Hypothalamus (tissue), 51 donors: Measurements from ENCODE around the gene NLRP6.

Source experiments
- DNase-seq, 51 donors: peaks; one replicate each; lab custom pipeline; 2025; lab: John Stamatoyannopoulos, UW

NLRP6 gene

DNA sequence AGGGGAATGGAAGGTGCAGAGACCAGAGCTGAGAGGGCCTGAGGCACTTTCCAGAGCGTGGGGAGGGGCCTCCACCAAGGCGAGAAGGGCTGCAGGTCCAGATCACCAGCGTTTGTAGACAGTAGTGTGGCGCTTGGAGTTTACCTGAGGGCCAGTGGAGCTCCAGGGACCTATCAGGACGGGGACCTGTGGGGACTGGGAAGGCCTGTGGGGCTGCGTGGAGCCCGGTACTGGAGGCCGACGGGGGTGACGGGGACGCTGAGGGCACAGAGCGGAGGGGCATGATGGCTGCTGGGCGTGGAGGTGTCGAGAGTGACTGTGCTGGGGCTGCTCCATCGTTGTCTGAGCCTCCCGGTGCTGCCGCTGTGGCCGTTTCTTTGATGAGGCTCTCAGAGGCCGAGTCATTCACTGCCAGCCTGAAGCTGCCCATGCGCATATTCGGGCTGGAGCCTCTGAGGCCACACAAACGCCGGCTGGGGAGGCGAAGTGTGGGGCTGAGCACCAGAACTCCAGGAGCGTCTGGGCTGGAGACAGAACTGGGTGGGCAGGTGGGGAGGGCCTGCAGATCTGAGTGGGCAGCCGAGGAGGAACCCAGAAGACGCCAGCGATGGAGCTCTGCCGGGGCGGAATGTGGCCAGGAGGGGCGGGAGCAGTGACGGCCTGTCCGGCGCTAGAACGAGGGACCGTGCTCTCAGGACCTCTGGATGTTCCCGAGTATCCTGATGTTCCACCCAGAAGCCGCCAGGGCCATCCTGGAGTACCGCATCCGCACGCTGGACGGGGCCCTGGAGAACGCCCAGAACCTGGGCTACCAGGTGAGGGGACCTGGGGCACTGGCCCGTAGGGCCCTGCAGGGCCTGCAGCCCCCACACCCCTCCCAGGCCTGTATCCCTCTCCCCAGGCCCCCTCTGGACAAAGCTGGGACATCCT is 13.3 kb downstream of the NLRP6 start:
- DNase-seq, result no peak

DNA sequence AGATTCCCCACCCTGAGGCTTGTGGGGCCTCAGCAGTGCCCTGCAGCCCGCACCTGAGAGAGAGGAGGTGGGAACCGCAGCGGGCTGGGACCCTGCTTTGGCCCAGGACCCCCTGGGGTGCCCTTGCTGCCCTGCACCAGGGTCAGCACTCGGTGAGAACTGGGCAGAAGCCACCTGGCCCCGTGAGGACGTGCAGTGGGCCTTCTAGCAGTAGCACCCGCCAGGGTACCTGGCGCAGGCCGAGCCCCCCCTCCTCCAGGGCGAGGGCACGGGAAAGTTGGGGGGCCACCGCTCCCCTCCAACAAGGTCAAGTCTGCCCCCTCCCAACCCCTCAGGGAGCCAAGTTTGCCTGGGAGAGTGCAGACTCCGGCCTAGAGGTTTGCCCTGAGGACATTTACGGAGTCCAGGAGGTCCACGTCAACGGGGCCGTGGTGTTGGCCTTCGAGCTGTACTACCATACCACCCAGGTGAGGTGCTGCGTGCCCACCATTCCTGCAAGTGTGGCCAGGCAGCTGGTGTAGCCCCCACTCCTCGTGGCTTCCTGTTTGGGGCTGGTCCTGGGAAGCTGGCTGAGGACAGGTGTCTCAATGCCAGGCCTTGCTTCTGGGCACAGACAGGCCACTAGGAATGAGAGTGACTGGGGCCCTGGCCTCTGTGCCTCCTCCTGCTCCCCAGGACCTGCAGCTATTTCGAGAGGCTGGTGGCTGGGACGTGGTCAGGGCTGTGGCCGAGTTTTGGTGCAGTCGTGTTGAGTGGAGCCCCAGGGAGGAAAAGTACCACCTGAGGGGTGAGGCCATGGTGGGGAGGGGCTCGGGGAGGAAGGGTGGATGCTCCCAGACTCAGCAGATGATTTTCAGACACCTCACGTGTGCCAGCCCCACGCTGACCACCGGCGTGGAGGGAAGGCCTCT is 14.3 kb downstream of the NLRP6 start:
- no peak for DNase-seq

DNA sequence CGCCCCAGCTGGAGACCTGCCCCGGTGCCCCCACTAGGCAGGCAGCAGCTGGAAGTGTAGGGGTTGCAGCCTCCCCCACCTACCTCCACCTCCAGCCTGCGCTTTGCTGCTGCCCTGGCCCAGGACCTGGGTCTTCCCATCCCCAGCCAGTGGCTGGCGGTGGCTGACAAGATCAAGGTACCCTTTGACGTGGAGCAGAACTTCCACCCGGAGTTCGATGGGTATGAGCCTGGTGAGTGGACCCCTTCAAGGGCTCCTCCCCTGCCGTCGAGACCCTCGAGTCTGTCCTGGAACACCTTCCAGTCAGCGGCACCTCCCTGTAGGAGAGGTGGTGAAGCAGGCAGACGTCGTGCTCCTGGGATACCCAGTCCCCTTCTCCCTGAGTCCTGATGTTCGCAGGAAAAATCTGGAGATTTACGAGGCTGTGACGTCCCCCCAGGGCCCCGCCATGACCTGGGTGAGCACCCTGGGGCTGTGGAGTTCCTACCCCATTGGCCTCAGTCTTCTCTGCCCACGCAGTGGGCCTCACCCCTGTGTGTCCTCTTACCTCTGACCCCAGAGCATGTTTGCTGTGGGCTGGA is 15.2 kb downstream of the NLRP6 start:
- DNase-seq, result no peak

DNA sequence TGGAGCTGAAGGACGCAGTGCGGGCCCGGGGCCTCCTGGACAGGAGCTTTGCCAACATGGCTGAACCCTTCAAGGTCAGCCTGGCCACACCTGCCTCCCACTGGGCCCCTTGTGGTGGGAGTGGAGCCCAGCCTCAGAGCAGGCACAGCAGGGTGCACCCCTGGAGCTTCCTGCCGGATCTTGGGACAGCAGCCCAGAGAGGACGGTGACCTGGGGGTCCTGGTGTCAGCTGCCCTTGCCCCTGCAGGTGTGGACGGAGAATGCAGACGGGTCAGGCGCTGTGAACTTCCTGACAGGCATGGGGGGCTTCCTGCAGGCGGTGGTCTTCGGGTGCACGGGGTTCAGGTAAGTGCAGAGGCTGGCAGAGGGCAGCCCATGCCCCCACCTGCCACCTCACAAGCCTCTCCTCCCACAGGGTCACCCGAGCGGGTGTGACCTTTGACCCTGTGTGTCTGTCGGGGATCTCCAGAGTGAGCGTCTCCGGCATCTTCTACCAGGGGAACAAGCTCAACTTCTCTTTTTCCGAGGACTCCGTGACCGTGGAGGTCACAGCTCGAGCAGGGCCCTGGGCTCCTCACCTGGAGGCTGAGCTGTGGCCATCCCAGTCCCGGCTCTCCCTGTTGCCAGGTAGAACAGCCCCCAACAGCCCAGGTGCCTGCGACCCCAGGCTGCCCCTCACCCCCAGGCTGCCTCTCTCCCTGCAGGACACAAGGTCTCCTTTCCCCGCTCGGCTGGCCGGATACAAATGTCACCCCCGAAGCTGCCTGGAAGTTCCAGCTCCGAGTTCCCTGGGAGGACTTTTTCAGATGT is 15.8 kb downstream of the NLRP6 start:
- no peak for DNase-seq

DNA sequence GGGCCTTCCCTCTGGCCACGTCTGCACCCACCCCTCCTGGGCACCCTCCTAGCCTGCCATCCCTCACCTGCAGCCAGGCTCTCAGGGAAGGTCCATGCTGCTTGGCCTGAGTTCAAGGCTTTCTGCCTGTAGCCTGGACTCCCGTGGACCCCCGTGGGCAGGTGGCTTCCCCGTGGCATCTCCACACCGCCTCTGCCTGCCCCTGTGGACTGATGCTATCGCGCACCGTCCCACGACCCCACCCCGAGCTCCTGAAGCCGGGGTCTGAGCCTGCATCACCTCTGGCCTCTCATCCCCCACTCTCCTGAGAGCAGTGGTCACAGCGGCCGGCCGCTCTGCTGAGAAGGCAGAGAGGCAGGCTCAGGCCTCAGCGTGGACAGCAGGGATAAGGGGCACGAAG is 16.6 kb downstream of the NLRP6 start:
- DNase-seq, result no peak

DNA sequence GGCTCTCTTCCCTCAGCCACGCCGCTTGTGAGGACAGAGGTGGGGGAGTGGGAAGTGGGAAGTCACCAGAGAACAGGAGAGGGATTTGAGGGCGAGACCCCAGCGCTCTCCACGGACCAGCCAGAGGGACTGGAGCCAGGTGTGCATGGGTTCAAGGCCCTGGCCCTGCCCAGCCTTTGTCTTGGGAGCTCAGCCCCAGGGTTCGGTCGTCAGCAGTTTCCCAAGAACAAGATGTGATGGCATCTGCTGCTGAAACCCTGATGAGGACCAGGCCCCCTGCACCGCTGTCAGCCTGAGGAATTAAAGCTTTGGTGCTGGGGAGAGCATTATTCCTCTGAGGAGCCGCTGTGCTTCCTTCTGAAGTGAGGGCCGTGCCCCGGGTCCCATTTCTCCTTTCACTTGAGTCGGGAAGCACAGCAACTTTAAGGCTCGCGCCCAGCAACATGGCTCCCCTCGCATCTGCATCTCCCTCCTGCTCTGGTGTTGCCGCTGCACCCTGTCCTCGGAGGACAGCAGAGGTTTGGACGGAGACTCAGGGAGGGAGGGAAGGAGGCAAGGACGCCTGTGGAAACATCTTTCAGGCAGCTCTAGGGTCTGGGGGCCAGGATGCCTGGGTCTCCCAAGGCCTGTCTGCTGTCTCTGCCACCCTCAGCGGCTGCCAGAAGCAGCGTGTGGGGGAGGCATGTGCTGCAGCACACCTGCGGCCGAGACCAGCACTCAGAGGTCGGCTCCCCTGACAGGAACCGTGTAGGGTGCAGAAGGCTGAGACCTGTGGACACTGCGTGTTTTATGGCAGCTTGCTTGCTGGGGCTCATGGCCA is 17.4 kb downstream of the NLRP6 start:
- DNase-seq, result no peak

DNA sequence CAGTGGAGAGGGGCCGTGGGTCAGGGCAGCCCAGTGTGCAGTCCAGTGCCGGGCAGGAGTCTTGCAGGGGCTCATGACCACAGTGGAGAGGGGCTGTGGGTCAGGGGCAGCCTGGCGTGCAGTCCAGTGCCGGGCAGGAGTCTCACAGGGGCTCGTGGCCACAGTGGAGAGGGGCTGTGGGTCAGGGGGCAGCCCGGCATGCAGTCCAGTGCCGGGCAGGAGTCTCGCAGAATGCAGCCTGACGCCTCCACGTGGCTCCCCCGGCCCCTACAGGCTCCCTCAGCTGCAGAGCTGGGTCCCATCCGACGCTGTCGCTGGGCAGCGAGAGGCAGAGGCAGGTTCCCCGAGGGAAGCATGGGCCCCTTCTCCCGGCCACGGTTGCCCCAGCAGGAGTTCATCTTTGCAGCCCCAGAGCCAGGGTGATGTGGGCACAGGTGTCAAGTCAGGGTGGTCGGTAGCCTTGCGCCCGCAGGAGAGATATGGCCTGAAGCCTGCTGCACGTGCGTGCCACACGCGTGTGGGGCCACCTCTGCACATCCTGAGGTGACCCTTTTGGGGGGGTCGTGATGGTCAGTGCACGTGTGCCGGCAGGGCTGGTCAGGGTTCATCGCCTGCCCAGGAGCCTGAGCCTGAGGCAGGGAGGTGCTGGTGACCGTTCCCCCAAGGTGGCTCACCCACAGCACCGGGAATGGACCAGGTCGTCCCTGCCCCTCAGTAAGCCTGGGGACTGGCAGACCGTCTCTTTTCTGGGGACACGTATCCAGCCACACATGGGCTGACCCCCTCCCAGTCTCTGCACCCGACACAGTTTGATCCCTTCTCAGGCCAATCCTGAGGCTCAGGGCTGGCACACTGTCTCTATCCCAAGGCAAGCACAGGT is 18.2 kb downstream of the NLRP6 start:
- no peak for DNase-seq

DNA sequence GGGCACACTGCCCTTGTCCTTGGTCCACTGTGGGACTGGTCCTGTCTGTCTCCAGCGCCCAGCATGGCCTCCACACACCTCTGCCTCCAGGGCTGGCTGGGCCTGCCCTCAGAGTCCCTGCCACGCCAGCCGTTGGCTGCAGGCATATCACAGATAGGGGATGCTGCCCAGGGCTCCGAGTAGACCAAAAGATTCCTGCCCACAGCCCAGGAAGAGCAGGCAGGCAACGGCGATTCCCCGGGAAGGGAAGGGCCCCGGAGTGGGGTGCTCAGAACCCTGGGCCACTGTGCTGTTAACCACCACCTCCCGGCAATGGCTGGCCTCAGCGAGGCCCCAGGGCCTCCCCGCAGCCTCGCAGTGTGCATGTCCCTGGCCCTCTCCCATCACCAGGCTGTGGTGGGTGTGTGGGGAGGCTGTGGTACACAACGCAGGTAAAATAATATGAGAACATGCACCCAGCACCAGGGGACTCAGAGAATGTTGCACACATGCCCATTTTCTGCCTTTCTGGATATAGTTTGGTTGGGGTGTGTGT is 18.9 kb downstream of the NLRP6 start:
- DNase-seq, result no peak

DNA sequence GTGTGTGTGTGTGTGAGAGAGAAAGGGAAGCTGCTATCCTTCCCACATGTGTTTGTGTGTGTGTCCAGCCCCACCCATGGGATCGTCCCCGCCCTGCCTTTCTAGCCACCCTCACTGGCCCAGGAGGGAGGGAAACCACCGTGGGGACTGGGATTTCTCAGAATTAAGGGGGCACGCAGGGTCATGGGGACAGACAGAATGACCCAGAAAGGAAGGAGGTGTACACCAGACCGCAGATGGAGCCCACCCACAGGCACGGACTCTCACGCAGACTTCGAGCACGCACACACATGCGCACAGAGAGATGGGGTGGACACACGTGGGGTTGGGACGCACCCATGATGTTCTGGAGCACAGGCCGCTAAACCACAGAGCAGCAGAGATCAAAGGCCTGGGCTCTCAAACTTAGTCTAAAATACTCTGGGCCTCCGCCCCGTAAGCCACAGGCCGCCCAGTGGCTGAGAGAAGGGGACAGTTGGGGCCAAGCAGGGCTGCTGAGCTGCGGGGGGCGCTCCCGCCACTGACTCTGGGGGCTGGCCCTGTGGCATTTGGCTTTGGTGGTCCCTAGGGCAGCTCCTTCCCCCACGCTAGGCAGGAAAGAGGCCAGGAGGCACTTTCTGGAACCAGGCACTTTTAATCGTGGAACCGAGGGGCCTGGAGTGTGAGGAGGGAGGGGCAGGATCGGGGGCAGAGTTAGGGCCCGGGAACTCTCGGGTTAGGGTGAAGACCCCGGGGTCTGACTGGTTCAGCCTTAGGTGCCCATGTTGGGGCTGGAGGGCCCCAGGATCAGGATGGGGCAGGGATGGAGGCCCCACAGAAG is 19.6 kb downstream of the NLRP6 start:
- DNase-seq, result no peak

DNA sequence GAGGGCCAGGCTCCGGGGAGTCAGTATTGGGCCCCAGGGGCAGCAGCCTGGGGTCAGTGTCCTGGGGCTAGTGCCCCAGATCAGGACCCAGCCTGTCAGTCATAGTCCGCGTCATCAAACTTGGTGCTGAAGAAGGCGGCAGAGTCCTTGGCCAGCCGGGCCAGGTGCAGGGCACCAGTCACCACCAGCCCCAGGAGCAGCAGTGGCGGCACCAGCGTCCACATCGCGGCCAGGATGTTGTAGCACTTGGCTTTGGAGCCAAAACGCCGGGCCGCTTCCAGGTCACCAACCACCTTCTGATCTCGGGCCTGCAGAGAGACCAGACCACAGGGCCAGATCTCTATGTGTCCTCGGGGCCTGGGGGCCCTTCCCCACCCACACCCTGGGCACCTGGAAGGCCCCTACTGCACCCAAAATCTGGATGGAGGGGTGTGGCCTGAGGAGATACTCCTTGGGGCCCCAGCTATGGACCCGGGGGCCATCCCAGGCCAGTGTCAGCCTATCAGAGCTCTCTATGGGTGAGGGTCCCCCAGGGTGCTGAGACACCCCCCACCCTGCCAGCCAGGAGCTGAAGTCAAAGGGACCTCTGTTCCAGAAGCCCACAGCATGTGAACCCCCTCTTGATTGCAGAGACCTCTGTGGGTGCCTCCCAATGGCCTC is 20.3 kb downstream of the NLRP6 start:
- DNase-seq, result no peak

DNA sequence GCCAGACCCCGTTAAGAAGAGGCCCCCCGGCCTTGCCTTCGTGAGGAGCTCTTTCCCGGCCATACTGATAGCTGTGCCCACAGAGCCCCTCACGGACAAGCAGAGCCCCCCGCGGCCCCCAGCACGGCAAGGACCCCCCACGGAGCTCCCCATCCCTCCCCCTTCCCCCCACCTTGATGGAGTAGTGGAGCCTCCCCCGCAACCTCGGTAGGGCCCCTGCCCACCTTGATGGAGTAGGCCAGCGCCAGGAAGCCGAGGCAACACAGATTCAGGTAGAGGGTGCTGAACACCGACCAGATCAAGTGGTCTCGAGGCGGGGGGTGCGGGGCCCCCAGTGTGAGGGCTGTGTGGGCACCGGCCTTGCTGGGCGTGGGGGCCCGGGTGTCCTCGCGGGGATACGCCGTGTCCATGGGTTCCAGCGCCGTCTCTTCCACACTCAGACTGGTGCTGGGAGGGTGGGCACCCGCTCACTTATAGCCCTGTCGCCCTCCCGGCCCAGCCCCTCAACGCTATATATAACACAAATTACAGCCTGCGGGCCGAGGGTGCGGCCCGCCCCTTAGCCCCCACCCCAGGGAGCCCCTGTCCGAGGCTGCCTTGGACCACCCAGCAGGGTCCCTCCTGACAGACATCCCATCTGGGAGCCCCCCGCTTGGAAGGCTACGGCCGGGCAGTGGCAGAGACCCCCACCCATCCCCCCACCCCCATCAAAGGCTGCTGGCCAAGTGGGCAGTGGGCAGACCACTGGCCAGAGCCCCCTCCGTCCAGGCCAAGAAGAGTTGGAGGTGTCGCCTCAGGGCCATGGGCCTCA is 21.1 kb downstream of the NLRP6 start, which contains the start of gene IFITM5:
IFITM5 (minus strand) TSS at position 446 of the 811 bp plus-strand sequence; CDS start at position 410, 36 bp downstream.
- DNase-seq, result no peak

DNA sequence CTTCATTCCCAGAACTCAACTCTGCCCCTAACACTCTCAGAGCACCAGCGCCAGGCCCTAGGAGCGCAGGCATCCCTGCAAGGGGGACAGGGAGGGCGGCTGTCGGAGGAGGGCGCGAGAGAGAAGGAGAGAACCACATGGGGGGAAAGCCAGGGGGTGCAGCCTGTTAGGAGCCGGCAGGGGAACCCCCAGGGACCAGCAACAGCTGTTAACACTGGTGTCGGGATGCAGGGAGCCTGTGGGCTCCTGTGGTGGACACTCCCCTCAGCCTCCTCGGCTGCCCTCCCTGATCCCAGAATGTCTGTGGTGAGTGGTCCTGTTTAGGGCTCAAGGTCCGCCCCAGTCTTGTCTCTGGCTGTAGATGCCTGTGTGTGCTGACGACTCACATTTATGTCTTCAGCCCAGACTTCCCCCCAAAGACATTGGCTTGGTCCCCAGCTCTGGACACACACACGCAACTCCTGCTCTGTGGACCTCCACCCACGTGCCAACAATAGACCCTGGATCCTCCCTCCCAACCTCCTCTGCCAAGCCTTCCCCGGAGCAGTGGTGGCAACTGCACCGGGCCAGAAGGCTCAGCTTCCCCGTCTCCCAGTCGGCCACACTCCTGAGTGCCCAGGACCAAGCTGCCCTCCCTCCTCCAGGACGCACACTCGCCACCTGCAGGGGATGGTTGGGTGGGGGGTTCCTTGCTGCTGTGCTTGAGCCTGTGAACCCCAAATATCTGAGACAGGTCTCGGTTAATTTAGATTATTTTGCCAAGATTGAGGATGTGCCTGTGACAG is 21.9 kb downstream of the NLRP6 start:
- DNase-seq, result peak in 1 of 51 donors; percentile 18

DNA sequence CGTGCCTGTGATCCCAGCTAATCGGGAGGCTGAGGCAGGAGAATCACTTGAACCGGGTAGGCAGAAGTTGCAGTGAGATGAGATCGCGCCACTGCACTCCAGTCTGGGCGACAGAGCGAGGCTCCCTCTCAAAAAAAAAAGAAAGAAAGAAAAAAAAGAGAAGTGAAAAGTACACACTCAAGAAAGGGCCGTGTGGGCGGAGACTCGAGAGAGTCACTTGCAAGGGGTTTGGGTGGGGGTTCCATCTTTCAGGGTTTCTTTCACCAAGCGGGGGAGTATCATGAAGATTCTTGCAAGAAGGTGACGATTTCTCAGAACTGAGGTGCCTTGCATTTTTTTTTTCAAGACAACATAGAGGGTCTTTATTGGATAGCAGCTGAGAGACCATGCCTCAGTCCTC is 25.2 kb downstream of the NLRP6 start:
- no peak for DNase-seq

DNA sequence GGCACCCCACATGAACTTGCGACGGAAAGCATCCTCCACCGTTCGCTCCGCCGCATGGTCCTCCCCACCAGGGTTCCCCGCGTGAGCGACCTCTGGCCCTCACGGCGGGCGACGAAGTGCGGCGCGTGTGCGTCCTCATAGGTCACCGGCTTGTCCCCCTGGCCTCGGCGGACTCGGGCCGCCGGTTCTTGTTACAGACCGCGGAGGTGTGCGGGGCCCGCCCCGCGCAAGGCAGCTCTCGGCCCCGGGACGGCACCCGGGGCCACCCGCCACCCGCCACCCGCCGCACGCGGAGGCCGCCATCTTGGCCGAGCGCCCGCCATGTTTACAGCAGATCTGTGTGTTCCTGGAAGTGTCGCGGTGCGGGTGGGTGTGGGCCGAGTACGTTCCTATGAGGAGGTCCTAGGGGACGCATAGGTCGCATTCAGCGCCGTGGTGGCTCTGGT is 25.9 kb downstream of the NLRP6 start:
- DNase-seq, result no peak
